Activated naive CD8-positive, alpha-beta T cell treated with anti-CD3 and anti-CD28 coated beads for 36 hours (primary cell): Measurements from ENCODE around the gene ZFYVE27. TPM values are rescaled to one million over a fixed set of nuclear protein-coding genes. Genes with fewer than 3 reads are reported as not detected.
A peak's percentile ranks its signal among the peaks of the same experiment; 100 is the strongest.

Source experiments
- DNase-seq: peaks from one replicate; pipeline ENCODE4 v3.0.0; 2021
- H3K27ac Mint-ChIP-seq: one replicate; pipeline ENCODE4 v1.8.0; 2022; ENCODE audit warnings: mild to moderate bottlenecking, moderate library complexity, mixed read lengths
- H3K27me3 Mint-ChIP-seq: one replicate; pipeline ENCODE4 v1.8.0; 2022; ENCODE audit warnings: mild to moderate bottlenecking, mixed read lengths
- H3K36me3 Mint-ChIP-seq: one replicate; pipeline ENCODE4 v1.8.0; 2021; ENCODE audit warnings: mild to moderate bottlenecking, mixed read lengths
- H3K4me1 Mint-ChIP-seq: one replicate; pipeline ENCODE4 v1.8.0; 2021; ENCODE audit warnings: mixed read lengths
- H3K4me3 Mint-ChIP-seq: one replicate; pipeline ENCODE4 v1.8.0; 2022; ENCODE audit warnings: mild to moderate bottlenecking, moderate library complexity, mixed read lengths
- H3K9me3 Mint-ChIP-seq: one replicate; pipeline ENCODE4 v1.8.0; 2022; ENCODE audit warnings: mixed read lengths
- total RNA-seq, 2 experiments: library from RNA; stranded (reverse); gene quantifications; one replicate each; pipeline ENCODE4 v1.2.3, GENCODE V29; 2021

The ZFYVE27 gene
- total RNA-seq, 2 experiments from 2014 or later = 20.9 to 22.8 TPM

GRCh38 chr10:97711640-97712572 lies 25.0 kb upstream of the ZFYVE27 start:
- H3K9me3 Mint-ChIP-seq = no peaks in the 10 kb centered on the region
- peaks cover 4% of the 10 kb centered on the region for H3K36me3 Mint-ChIP-seq
- H3K27ac Mint-ChIP-seq = no peak overlapping the region
- no peak overlapping the region for H3K4me3 Mint-ChIP-seq
- peaks cover 41% of the 10 kb centered on the region for H3K27me3 Mint-ChIP-seq
- H3K4me1 Mint-ChIP-seq = peaks cover 10% of the 10 kb centered on the region
- no peak for DNase-seq

- H3K36me3 Mint-ChIP-seq = peaks cover 4% of the 10 kb centered on the region
- H3K4me1 Mint-ChIP-seq = peaks cover 10% of the 10 kb centered on the region
- peaks cover 38% of the 10 kb centered on the region for H3K27me3 Mint-ChIP-seq
- H3K4me3 Mint-ChIP-seq = peak within 1 kb of the TSS; percentile 96
- H3K9me3 Mint-ChIP-seq = no peaks in the 10 kb centered on the region
- peak; percentile 27 for DNase-seq
- H3K27ac Mint-ChIP-seq = peak within 1 kb of the TSS; percentile 94
Observed at GRCh38 chr10:97713339-97713825, 23.5 kb upstream of the ZFYVE27 start, which contains the start of gene MARVELD1. TSS of gene MARVELD1 (plus strand) at chr10:97713730. CDS start at chr10:97713877, 147 bp downstream.

- H3K27ac Mint-ChIP-seq = peak overlapping the region; percentile 94
- H3K4me1 Mint-ChIP-seq = peaks cover 10% of the 10 kb centered on the region
- H3K27me3 Mint-ChIP-seq = peaks cover 34% of the 10 kb centered on the region
- H3K4me3 Mint-ChIP-seq = peak overlapping the region; percentile 96
- DNase-seq = peak; percentile 61
- peaks cover 4% of the 10 kb centered on the region for H3K36me3 Mint-ChIP-seq
- no peaks in the 10 kb centered on the region for H3K9me3 Mint-ChIP-seq
Observed at GRCh38 chr10:97713826-97714400, 23.0 kb upstream of the ZFYVE27 start.

GRCh38 chr10:97714401-97715258 lies 22.3 kb upstream of the ZFYVE27 start:
- Mint-ChIP-seq H3K27ac (peak overlapping the region; percentile 94), H3K4me1 (peaks cover 10% of the 10 kb centered on the region), H3K9me3 (no peaks in the 10 kb centered on the region), H3K4me3 (peak overlapping the region; percentile 96), H3K36me3 (peaks cover 4% of the 10 kb centered on the region), H3K27me3 (peaks cover 27% of the 10 kb centered on the region)
- peak; percentile 20 for DNase-seq

- no peak for DNase-seq
- Mint-ChIP-seq H3K9me3 (no peaks in the 10 kb centered on the region), H3K27me3 (peaks cover 21% of the 10 kb centered on the region), H3K36me3 (peaks cover 4% of the 10 kb centered on the region), H3K4me3 (peak overlapping the region; percentile 96), H3K27ac (no peak overlapping the region), H3K4me1 (peaks cover 10% of the 10 kb centered on the region)
Observed at GRCh38 chr10:97715259-97715874, 21.6 kb upstream of the ZFYVE27 start.

- Mint-ChIP-seq H3K36me3 (peaks cover 4% of the 10 kb centered on the region), H3K27me3 (peaks cover 6% of the 10 kb centered on the region), H3K27ac (no peak overlapping the region), H3K9me3 (no peaks in the 10 kb centered on the region), H3K4me1 (peaks cover 10% of the 10 kb centered on the region), H3K4me3 (no peak overlapping the region)
- DNase-seq = no peak
Observed at GRCh38 chr10:97717627-97718026, 19.3 kb upstream of the ZFYVE27 start.

- H3K27me3 Mint-ChIP-seq = peaks cover under 1% of the 10 kb centered on the region
Observed at GRCh38 chr10:97718178-97718577, 18.8 kb upstream of the ZFYVE27 start.

GRCh38 chr10:97718659-97719142 lies 18.2 kb upstream of the ZFYVE27 start:
- no peaks in the 10 kb centered on the region for H3K36me3 Mint-ChIP-seq
- no peaks in the 10 kb centered on the region for H3K9me3 Mint-ChIP-seq
- H3K4me1 Mint-ChIP-seq = peaks cover 6% of the 10 kb centered on the region
- no peak overlapping the region for H3K4me3 Mint-ChIP-seq
- no peak overlapping the region for H3K27ac Mint-ChIP-seq
- DNase-seq = no peak
- H3K27me3 Mint-ChIP-seq = no peaks in the 10 kb centered on the region

More at GRCh38 chr10:97718178-97718577, 18.8 kb upstream of the ZFYVE27 start:
- no peaks in the 10 kb centered on the region for H3K9me3 Mint-ChIP-seq
- no peak for DNase-seq
- no peaks in the 10 kb centered on the region for H3K36me3 Mint-ChIP-seq
- peaks cover 6% of the 10 kb centered on the region for H3K4me1 Mint-ChIP-seq
- no peak overlapping the region for H3K27ac Mint-ChIP-seq
- no peak overlapping the region for H3K4me3 Mint-ChIP-seq

GRCh38 chr10:97719602-97720001 lies 17.3 kb upstream of the ZFYVE27 start:
- no peak overlapping the region for H3K27ac Mint-ChIP-seq
- no peaks in the 10 kb centered on the region for H3K9me3 Mint-ChIP-seq
- DNase-seq = no peak
- no peaks in the 10 kb centered on the region for H3K27me3 Mint-ChIP-seq
- no peaks in the 10 kb centered on the region for H3K36me3 Mint-ChIP-seq
- H3K4me1 Mint-ChIP-seq = peaks cover 4% of the 10 kb centered on the region
- no peak overlapping the region for H3K4me3 Mint-ChIP-seq

- Mint-ChIP-seq H3K36me3 (no peaks in the 10 kb centered on the region), H3K27me3 (peaks cover 4% of the 10 kb centered on the region), H3K9me3 (no peaks in the 10 kb centered on the region), H3K27ac (no peak overlapping the region), H3K4me1 (peaks cover 2% of the 10 kb centered on the region), H3K4me3 (no peak overlapping the region)
- DNase-seq = no peak
Observed at GRCh38 chr10:97721871-97722780, 14.8 kb upstream of the ZFYVE27 start.

- no peak overlapping the region for H3K27ac Mint-ChIP-seq
- peaks cover 4% of the 10 kb centered on the region for H3K27me3 Mint-ChIP-seq
- peaks cover 2% of the 10 kb centered on the region for H3K4me1 Mint-ChIP-seq
- no peak for DNase-seq
- H3K9me3 Mint-ChIP-seq = no peaks in the 10 kb centered on the region
- no peak overlapping the region for H3K4me3 Mint-ChIP-seq
- H3K36me3 Mint-ChIP-seq = no peaks in the 10 kb centered on the region
Observed at GRCh38 chr10:97723001-97723400, 13.9 kb upstream of the ZFYVE27 start.

GRCh38 chr10:97724341-97724941 lies 12.5 kb upstream of the ZFYVE27 start:
- H3K4me1 Mint-ChIP-seq = peaks cover 2% of the 10 kb centered on the region
- peaks cover 4% of the 10 kb centered on the region for H3K27me3 Mint-ChIP-seq
- H3K36me3 Mint-ChIP-seq = no peaks in the 10 kb centered on the region
- H3K4me3 Mint-ChIP-seq = no peak overlapping the region
- H3K9me3 Mint-ChIP-seq = no peaks in the 10 kb centered on the region
- no peak overlapping the region for H3K27ac Mint-ChIP-seq
- no peak for DNase-seq

- Mint-ChIP-seq H3K27ac (no peak overlapping the region), H3K9me3 (no peaks in the 10 kb centered on the region), H3K36me3 (no peaks in the 10 kb centered on the region), H3K27me3 (peaks cover 11% of the 10 kb centered on the region), H3K4me1 (peaks cover 2% of the 10 kb centered on the region), H3K4me3 (no peak overlapping the region)
- DNase-seq = no peak
Observed at GRCh38 chr10:97726636-97727178, 10.2 kb upstream of the ZFYVE27 start.
